Right ventricle myocardium superior (tissue), 1 donor: ENCODE measurements around the gene MKLN1. TPM values are rescaled to one million over a fixed set of nuclear protein-coding genes. Genes with fewer than 3 reads are reported as not detected.

ENCODE experiments used
- ATAC-seq: fragments of 200-7000 bp; cut with Tn5 transposase; one replicate; pipeline ENCODE4 v1.9.1; 2020; ENCODE audit warnings: mild to moderate bottlenecking; ENCODE audit not compliant: poor library complexity
- DNase-seq: peaks from one replicate; pipeline ENCODE4 v3.0.0-alpha.2; 2020
- intact Hi-C: fragments of 100-400 bp; cut with DNase I; formaldehyde crosslinking; loops from one replicate; pipeline ENCODE4 v1.11.2; 2022
- long read RNA-seq: library from polyadenylated mRNA; unstranded; transcript quantifications from one replicate; pipeline ENCODE4 v2.0.0, GENCODE V29; 2021
- total RNA-seq: library from RNA; stranded (reverse); fragmentation: NEBNext Ultra II Directional; extraction: Animal tissue kit (Norgen Biotek cat#: 25700); gene quantifications from one replicate; pipeline ENCODE4 v1.2.1, GENCODE V29; 2021
- donor health status: DM: no; HTN: yes; CAD: no; lungs with severe emphysema.

The MKLN1 gene
- total RNA-seq, result 37.5 TPM
- long read RNA-seq, full-length matches to known transcripts, result 37 of 62 reads
- long read RNA-seq, partial matches to known transcripts, result 5 of 62 reads
- long read RNA-seq, other reads (novel, unspliced or antisense), result 20 of 62 reads

GRCh38 chr7:131327626-131328376 lies at the start of gene MKLN1:
Gene MKLN1, plus strand, starts transcription at chr7:131327876. Its CDS starts 24 bp downstream, at chr7:131327900.
- DNase-seq, result peak; percentile 97
- peak; percentile 99 for ATAC-seq
- intact Hi-C loops, result no loop called here

- ATAC-seq (no peak), DNase-seq (no peak)
- intact Hi-C loops, result no loop called here
Measured at GRCh38 chr7:131279044-131279443, 48.6 kb upstream of the MKLN1 start.

- ATAC-seq, result no peak
- DNase-seq, result no peak
- intact Hi-C loops, result no loop called here
Measured at GRCh38 chr7:131281266-131282048, 46.2 kb upstream of the MKLN1 start.

GRCh38 chr7:131284702-131285419 lies 42.8 kb upstream of the MKLN1 start:
- intact Hi-C loops, result no loop called here
- DNase-seq (peak; percentile 69), ATAC-seq (peak; percentile 70)

- intact Hi-C loops, result no loop called here
- ATAC-seq, result peak; percentile 76
- peak; percentile 66 for DNase-seq
Measured at GRCh38 chr7:131285556-131285955, 42.1 kb upstream of the MKLN1 start.

- intact Hi-C loops, result no loop called here
- peak; percentile 54 for ATAC-seq
- DNase-seq, result no peak
Measured at GRCh38 chr7:131288450-131288849, 39.2 kb upstream of the MKLN1 start.

- no peak for DNase-seq
- no peak for ATAC-seq
- intact Hi-C loops, result no loop called here
Measured at GRCh38 chr7:131289051-131289450, 38.6 kb upstream of the MKLN1 start.

- ATAC-seq (peak; percentile 19), DNase-seq (no peak)
- intact Hi-C loops, result no loop called here
Measured at GRCh38 chr7:131292141-131292905, 35.4 kb upstream of the MKLN1 start.

GRCh38 chr7:131293018-131293417 lies 34.7 kb upstream of the MKLN1 start:
- ATAC-seq, result peak; percentile 83
- intact Hi-C loops, result no loop called here
- DNase-seq, result peak; percentile 71

GRCh38 chr7:131294553-131294952 lies 33.1 kb upstream of the MKLN1 start:
- ATAC-seq, result no peak
- intact Hi-C loops, result no loop called here
- DNase-seq, result no peak

GRCh38 chr7:131298608-131298992 lies 29.1 kb upstream of the MKLN1 start:
- ATAC-seq (no peak), DNase-seq (no peak)
- intact Hi-C loops, result no loop called here

GRCh38 chr7:131299074-131299473 lies 28.6 kb upstream of the MKLN1 start:
- ATAC-seq (no peak), DNase-seq (no peak)
- intact Hi-C loops, result no loop called here

- intact Hi-C loops, result loop anchor here (10.0 kb wide), 1 partner anchor 185 kb away; no protein-coding TSS in a partner anchor
- DNase-seq (no peak), ATAC-seq (no peak)
Measured at GRCh38 chr7:131300078-131300477, 27.6 kb upstream of the MKLN1 start.

- ATAC-seq (peak; percentile 49), DNase-seq (no peak)
Measured at GRCh38 chr7:131300572-131301466, 26.9 kb upstream of the MKLN1 start.

GRCh38 chr7:131302446-131302845 lies 25.2 kb upstream of the MKLN1 start:
- intact Hi-C loops, result loop anchor here (10.0 kb wide), 1 partner anchor 188 kb away; no protein-coding TSS in a partner anchor
- peak; percentile 79 for ATAC-seq
- DNase-seq, result no peak

More at GRCh38 chr7:131300572-131301466, 26.9 kb upstream of the MKLN1 start:
- intact Hi-C loops, result loop anchor here (10.0 kb wide), 1 partner anchor 186 kb away; no protein-coding TSS in a partner anchor

GRCh38 chr7:131302876-131303707 lies 24.6 kb upstream of the MKLN1 start:
- ATAC-seq (peak; percentile 68), DNase-seq (peak; percentile 43)
- intact Hi-C loops, result loop anchor here (10.0 kb wide), 1 partner anchor 188 kb away; no protein-coding TSS in a partner anchor
